NCI-H1436 (cell line): ENCODE measurements around the gene DLX3.

Source experiments
- DNase-seq: peaks from one replicate; lab custom pipeline; 2025; lab: John Stamatoyannopoulos, UW

The DLX3 gene

DNA sequence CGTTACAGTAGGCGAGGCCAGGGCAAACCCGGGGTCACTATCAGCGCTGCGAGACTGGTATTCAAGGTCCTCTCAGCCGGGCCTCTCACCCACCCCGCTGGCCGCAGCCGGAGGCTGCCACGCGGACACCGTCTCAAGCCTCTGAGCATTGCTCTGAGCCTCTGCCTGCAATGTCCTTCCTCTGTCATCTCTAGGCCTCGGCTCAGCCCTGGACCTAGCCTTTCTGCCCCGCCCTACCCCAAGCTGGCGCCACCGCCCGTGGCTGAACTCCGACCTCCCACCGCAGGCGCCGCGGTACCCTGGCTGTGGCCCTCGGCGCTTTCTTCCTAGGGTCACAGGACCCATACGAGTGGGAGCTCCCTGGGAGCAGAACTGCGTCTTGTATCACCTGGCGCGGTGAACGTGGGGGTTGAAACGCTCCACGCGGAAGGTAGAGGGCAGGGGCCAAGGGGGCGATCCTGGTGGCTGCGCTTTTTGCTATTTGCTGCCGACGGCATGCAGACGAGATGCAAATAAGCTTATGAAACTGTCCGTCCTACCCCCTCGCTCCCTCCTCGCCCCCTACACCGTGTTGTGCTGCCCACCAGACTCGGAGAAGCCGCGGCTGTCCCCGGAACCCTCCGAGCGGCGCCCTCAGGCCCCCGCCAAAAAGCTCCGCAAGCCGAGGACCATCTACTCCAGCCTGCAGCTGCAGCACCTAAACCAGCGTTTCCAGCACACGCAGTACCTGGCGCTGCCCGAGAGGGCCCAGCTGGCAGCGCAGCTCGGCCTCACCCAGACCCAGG, 22.3 kb downstream of the DLX3 start:
- no peak for DNase-seq

DNA sequence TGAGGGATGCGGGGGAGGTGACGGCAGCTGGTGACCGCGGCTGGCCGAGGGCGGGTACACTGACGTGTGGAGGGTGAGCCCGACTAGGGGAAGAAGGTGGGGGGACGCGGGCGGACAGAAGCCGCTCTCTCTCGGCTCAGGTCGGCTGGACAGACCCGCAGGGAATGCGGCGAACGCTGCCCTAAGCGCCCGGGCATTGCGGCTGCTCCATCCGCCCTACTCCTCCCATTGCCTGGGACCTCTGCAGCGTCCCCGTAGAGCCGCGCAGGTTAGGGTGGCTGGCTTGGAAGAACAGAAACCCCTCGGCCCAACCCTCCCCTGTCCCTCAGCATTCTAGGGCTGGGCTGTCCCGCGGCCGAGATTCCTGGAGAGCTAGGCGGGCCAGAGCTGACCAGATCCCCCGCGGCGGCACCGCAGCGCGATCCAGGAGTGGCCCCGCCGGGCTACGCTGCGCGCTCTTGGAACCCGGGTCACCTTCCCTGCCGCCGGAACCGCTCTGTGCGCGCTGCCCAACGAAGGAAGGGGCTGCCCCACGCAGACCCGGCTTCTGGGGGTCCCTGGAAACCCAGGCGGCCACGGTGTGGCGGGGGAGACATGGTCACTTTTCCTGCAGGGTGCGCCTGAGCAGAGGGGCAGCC, 23.1 kb downstream of the DLX3 start:
- no peak for DNase-seq

DNA sequence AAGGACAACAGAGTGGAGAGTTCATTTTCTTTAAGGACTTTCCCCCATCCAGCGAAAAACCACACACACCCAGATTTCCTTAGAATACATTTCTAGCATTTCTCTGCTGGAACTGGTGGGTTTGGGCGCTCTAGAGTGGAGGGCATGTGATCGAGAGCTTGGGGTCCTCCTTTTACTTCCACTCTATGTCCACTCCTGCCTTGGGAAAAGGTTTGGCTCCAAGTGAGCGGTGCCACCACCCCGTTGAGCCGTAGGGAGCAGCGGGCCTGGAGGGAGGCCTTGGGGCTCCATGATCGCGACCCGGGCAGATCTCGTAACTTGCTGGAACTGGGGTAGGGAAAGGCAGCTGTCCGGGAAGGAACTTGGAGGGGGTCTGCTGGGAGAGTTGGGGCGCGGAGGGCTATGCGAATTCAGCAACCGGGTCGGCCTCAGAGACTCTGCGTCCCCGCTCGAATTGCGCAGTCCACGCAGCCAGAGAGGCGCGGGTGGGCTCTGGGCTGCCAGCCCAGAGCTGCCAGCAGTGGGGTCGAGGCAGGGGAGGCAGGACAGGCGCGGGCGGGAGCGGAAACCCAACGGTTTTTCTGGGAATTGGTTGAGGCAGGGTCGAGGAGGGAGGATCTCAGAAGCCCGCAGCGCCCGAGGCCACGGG, 23.7 kb downstream of the DLX3 start:
- DNase-seq: no peak

DNA sequence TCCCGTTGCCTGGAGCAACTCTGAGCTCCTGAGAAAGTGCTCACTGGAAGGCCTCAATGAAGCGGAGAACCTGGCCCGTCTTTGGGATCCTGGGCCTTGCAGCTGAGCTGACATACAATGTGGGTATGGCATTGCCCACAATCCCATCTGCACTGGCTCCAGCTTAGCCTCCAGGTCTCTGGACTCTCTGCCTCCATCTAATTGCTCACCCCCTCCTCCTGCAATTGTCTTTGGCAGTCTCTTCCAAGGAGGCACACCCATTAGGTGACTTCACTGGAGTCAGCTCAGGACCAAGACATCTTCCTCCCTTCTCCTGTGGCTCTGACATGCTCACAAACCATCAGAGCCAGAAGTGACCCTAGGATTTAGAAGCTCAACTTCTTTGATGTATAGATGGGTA, 24.5 kb downstream of the DLX3 start:
- DNase-seq: no peak

DNA sequence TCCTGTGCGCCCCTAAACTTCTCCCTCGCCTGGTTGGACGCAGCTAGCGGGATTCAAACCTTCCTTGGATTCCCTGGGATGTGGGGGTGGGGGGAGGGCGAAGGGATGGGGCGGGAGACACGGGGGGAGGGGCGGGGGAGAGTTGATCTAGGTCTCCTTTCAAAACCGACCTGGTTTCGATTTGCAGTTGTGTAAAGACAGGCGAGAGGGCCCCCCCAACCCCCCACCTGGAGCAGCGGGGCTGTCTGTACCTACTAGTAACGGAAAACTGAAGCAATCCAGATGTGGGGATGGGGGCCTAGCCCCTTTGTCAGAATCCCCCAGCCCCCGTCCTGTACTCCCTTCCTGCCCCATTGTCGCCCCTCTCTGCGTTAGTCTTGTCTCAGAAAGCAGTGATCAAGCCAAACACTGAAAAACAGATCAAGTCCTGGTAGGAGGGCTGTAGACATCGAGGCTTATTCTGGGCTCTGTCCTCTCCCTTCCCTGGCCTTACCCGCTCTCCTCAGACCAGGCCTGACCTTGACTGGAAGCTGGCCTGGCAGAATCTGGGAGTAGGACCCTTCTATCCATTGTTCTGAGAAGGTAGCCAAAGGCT, 25.1 kb downstream of the DLX3 start:
- DNase-seq: no peak

DNA sequence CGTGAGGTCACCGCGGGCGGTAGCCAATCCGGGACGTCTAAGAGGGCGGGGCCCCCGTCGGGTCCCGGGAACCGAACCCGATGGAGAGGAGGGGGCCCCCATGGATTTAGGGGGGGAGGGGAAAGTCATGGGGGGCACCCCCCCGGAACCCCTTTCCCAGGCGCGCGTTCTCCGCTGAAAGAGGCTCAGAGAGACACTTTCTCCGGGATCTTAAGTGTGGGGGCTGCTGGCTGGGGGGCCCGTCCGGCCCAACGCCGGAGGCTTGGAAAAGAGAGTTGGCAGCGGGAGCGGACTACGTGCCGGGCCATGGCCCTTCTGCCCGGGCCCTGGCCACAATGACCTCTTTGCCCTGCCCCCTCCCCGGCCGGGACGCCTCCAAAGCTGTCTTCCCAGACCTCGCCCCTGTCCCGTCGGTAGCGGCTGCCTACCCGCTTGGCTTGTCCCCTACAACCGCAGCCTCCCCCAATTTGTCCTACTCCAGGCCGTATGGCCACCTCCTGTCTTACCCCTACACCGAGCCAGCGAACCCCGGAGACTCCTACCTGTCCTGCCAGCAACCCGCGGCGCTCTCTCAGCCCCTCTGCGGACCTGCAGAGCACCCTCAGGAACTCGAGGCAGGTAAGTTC, 25.8 kb downstream of the DLX3 start, which contains the start of gene DLX4:
TSS of gene DLX4 (plus strand) at position 57 of the 626 bp plus-strand sequence. CDS start at position 336, 279 bp downstream.
- DNase-seq: no peak

DNA sequence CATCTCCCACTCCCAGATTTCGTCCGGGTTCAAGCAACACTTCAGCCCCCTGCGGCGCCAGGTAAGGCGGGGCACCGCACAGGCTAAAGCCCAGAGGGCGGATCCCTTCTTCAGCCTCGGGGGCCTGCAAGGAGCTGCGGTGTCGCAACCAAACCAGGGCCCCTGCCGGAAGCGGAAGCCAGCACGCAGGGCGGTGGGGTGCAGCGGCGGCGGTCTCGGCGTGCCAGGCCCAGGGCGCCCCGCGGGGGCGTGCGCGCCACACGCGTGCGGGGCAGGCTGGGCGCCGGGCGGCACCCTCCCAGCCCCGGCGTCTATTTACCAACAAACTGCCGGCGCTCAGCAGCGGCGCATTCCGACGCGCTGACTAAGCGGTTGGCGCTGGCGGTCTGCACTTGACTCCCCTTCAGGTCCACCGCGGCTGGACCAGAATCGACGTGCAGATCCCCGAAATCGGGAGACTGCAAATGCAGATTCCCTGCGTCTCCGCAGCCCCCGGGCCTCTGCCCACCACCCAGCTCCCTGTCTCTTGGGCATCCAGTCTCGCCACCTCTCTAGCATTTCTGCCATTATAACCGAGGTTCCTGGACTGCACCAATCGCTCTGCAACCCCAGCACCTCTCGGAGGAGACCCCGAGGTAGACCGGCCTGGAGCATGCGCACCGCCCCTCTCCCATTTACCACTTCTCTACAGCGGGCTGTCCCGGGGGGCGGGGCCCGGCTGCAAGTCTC, 26.5 kb downstream of the DLX3 start:
- DNase-seq: peak; percentile 80

DNA sequence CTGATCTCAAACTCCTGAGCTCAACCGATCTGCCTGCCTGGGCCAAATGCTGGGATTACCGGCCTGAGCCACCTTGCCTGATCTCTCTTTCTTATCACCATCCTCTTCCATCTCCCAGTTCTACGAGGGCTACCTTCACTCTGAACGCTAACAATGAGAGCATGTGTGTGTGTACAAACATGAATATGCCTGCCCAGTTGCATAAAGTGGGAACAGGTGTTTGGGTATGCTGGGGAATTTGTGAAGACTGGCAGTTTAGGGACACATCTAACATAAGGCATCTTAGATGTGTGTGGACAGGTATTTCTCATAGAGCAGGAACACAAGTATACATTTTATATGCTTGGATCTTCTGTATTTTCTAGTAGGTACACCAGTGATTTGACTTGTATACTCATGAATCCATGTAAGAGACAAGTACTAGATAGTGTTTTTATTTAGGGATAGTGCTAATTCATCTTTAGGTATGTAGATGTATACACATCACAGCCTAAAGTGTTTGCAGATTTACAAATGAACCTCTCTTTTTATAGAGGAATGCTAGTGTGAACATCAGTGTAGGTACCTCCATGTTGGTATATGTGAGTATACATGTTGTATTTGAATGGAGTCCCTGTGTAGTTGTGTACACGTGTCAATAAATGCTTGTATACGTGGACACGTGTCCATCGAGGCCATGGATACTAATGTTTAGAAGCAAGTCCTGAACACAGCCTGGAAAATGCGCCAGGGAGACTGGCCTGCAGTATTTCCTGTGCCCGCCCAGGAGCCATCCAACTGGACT, 27.2 kb downstream of the DLX3 start:
- DNase-seq: no peak

DNA sequence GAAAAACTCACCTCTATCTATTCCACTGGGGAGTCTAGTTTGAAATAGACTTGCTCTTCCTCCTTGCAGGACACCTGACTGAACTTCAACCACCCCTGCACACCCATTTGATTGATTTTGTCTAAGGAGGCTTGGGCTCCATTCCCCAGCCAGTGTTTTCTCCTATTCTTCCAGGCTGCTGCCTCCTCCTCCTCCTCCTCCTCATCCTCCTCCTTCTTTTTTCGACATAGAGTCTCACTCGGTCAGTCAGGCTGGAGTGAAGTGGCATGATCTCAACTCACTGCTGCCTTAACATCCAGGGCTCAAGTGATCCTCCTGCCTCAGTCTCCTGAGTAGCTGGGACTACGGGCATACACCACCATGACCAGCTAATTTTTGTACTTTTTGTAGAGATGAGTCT, 27.8 kb downstream of the DLX3 start:
- no peak for DNase-seq

DNA sequence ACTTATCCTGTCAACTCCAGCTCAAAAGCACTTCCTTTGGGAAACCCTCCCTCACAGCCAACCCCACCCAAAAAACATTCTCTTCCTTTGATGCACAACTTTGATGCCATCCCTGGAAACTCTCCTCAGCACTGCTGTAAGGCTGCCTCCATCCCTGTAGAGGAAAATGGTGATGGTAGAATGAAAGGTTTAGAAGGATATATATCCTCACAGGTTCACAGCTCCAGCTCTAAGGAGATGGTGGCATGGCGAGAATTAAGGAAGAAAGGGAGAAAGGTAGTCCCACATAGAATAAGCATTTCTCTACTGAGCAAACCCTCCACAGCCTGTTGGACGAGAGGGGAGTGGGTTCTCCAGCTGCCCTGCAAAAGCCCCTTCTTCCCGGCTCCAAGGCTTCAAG, 28.3 kb downstream of the DLX3 start:
- DNase-seq: no peak

DNA sequence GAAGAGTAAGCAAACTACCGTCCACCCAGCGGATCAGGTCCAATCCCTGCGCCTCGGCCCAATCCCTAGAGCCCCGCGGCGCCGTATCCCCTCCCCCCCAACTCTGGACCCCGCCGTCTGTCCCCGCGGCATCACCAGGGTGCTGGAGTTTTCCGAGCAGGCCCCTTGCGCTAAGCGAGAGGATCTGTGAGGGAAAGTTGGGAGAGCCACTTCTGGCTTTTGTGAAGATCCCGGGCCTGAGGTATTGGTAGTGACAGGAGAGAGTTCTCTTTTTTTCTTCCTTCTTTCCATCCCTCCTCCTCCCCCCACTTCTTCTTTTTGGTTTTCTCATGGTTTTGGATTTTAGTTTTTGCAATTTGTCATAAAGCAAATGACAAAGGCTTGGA, 29.5 kb downstream of the DLX3 start:
- DNase-seq: no peak

DNA sequence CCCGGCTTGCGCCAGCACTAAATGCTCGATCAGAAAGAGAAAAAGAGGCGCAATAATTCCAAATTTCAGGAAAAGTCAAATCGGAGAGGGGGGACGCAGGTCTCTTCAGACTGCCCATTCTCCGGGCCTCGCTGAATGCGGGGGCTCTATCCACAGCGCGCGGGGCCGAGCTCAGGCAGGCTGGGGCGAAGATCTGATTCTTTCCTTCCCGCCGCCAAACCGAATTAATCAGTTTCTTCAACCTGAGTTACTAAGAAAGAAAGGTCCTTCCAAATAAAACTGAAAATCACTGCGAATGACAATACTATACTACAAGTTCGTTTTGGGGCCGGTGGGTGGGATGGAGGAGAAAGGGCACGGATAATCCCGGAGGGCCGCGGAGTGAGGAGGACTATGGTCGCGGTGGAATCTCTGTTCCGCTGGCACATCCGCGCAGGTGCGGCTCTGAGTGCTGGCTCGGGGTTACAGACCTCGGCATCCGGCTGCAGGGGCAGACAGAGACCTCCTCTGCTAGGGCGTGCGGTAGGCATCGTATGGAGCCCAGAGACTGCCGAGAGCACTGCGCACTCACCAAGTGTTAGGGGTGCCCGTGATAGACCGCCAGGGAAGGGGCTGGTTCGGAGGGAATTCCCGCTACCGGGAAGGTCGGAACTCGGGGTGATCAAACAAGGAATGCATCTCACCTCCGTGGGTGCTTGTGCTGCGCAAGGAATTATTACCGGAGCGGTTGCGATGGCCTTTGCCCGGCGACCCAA, 30.1 kb downstream of the DLX3 start:
- no peak for DNase-seq

DNA sequence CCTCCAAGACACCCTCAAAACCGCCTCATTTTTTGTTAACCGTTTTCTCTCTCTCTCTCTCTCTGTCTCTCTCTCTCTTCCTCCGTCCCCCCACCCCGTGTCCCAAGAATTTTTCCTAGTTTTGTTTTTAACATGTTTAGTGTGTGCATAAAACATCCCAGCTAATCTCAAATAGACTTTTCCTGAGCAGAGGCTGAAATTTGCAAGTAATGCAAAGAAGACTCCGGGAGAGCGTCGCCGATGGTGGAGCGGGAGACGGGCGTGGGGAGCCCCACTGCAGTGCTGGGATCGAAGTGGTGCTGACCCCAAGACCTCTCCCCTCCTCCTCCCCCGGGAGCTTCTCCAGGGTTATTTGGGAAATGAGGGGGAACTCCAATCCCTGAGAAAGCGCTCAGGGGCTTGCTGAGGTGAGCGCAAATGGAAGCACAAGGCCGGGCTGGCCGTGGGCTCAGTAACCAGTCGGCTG, 30.7 kb downstream of the DLX3 start:
- no peak for DNase-seq

DNA sequence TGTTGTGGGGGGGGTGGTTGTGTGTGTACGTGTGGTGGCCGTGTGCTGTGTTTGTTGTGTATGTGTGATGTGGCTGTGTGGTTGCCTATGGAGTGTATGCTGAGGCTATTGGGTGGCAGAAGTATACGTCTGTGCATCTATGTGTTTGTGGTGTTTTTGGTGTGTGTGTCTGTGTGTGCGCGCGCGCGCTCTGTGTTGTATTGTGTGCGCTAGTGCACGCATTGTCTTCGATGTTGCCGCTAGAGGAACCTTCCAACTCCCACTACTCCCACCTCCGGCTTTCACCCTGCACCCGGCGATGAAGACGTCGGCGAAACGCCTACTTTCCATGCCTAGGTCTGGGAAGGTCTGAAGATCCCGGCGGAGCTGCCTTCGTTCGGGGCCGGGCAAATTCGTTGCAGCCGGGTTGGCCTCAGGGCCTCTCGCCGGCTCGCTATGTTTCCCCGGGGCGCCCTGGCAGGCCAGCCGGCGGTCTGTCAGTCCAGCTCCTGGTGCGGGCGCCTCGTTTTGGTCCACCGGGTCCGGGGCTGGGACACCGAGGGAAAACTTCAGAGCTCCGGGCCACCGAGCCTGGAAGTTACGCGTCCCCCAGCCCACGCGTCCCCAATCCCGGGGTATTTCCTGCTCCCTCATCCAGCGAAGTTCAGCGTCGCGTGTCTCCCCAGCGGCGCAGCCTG, 31.3 kb downstream of the DLX3 start:
- no peak for DNase-seq

DNA sequence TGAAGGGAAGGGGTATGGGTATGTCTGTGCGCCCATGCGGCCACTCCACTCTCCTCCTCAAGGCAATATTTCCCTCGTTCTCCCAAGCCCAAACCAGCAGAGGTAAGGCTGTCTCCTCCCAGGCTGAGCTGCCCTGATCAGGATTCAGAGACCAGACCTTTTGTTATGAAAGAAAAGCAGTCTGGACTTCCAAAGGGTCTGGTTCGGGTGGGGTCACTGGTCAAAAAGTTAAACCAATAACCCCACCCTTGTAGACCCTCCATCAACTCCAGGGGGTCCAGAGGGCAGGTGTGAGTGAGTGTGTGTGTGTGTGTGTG, 31.8 kb downstream of the DLX3 start:
- DNase-seq: no peak

DNA sequence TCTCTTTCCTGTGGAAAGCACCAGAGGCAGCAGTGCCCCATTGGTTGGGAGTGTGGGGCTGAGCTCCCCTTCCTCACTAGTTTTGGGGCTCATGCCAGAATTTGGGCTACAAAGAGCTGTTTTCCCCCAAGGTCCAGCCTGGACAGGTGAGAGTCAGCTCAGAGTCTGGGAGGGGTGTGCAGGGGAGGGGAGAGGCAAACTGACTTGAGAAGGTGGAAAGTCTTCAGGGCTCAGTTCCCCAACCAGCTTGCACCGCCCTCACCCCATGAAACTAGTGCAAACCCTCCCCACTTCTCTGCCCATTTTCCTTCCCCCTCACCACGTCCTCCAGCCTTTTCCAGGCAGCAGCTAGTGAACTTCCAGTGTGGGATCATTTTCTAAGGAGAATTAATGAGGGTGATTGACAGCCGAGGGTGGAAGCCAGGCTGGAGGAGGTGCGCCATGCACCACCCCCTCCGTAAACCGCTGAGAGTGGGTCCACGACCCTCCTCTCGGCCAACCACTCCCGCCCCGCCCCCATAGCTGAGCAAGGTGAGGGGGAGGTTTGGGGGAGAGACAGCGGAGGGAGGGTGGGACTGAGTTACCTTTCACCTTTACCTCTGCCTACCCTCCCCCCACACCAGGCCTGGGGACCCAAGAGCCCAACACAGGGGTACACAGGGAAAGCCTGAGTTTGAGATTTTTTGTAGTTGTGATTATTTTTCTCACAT, 32.3 kb downstream of the DLX3 start:
- DNase-seq: no peak

DNA sequence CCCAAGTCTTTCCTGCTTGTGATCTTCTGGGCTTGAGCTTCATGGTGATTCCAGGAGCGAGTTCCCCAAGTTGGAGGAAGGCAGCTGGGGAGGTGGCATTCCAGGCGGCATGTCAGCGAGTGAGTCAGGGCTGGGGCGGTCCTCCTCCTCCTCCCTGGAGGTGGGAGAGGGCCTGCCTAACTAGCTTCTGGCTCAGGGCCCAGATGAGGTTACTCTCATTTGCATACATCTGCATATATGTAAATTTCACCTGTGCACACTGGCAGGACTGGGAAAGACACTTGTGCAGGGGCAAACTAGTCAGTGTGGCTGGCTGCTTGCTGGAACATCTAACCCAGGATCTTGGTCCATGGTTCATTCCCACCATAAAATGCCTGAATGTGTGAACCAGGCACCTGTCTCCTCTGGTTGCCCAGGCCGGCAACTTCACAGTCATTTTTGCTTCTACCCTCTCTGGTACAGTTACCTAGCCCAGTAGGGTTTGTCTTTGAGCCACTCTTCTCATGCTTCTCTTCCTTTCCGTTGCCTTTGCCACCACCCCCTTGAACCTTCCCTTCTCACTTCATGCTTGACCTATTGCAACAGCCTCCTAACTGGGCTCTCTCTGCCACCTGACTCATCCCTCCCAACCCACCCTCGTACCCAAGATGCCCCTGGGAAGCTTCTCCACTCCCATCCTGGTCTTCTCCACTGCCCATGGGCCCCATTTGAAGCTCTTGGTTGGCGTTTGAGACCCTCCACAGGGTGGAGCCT, 35.7 kb downstream of the DLX3 start:
- no peak for DNase-seq

DNA sequence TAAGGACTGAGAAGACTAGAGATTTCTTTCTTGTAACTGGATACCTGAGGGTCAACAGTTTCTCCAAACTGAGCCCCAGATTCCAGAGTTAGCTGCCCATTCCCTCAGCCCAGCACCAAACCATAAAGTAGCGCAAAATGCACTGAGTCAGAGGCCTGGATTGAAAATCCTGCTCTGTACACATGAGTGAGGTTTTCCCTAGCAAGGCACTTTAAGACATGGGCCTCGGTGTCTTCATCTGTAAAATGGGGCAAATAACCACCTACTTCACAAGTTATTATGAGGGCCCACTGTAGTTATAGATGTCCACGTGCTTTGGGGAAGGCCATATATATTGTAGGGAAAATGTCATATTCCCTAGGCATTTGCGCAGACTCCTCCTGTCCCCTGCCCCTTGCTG, 36.3 kb downstream of the DLX3 start:
- no peak for DNase-seq
